Lower lobe of right lung (tissue), 2 donors: Measurements from ENCODE around the gene SEMA3E. TPM values are rescaled to one million over a fixed set of nuclear protein-coding genes. Genes with fewer than 3 reads are reported as not detected.

Experiments
- ATAC-seq, 2 donors: fragments of 200-7000 bp; cut with Tn5 transposase; one replicate each; pipeline ENCODE4 v1.9.1; 2020 to 2022; ENCODE audit warnings: mild to moderate bottlenecking in 2 of 2, moderate library complexity in 2 of 2
- DNase-seq: peaks from one replicate; pipeline ENCODE4 v3.0.0-alpha.2; 2020
- H3K27ac ChIP-seq: fragments of 200-600 bp; one replicate; pipeline ENCODE4 v1.8.0; 2022
- H3K27me3 ChIP-seq: fragments of 200-600 bp; one replicate; pipeline ENCODE4 v1.8.0; 2022; ENCODE audit warnings: low read depth
- H3K36me3 ChIP-seq: fragments of 200-600 bp; one replicate; pipeline ENCODE4 v1.8.0; 2022; ENCODE audit warnings: mild to moderate bottlenecking
- H3K4me1 ChIP-seq: fragments of 200-600 bp; one replicate; pipeline ENCODE4 v1.8.0; 2022
- H3K4me3 ChIP-seq: fragments of 200-600 bp; one replicate; pipeline ENCODE4 v1.8.0; 2022; ENCODE audit warnings: mild to moderate bottlenecking
- H3K9me3 ChIP-seq: fragments of 200-600 bp; one replicate; pipeline ENCODE4 v1.8.0; 2022
- CTCF ChIP-seq: fragments of 200-600 bp; IDR thresholded peaks from one replicate; pipeline ENCODE4 v1.8.0; 2022; ENCODE audit warnings: antibody characterized with exemption, mild to moderate bottlenecking
- intact Hi-C: fragments of 100-400 bp; cut with DNase I; formaldehyde crosslinking; loops from one replicate; pipeline ENCODE4 v1.11.0; 2022
- total RNA-seq: library from RNA; stranded (reverse); fragmentation: NEBNext Ultra II Directional; extraction: Animal tissue kit (Norgen Biotek cat#: 25700); gene quantifications from one replicate; pipeline ENCODE4 v1.2.1, GENCODE V29; 2021
- donor health status: DM: no; HTN: yes; CAD: no; lungs with severe emphysema.

Gene SEMA3E
- total RNA-seq, 1 donor from 2014 or later = 8.8 TPM

GRCh38 chr7:83388436-83388835, 260.5 kb downstream of the SEMA3E start:
- TF ChIP-seq CTCF = no peak
- ATAC-seq (no peak), DNase-seq (no peak)
- intact Hi-C loops = no loop called here
- Histone ChIP-seq H3K4me1 (no peaks in the 10 kb centered on the region), H3K9me3 (no peaks in the 10 kb centered on the region), H3K4me3 (no peak overlapping the region), H3K27me3 (no peaks in the 10 kb centered on the region), H3K27ac (no peak overlapping the region), H3K36me3 (no peaks in the 10 kb centered on the region)

- no peaks in the 10 kb centered on the region for H3K27me3 ChIP-seq
- intact Hi-C loops = no loop called here
Observed at GRCh38 chr7:83366629-83367028, 282.3 kb downstream of the SEMA3E start.

GRCh38 chr7:83365746-83366145, 283.2 kb downstream of the SEMA3E start:
- no peak for ATAC-seq
- Histone ChIP-seq H3K27me3 (no peaks in the 10 kb centered on the region), H3K27ac (no peak overlapping the region), H3K4me1 (no peaks in the 10 kb centered on the region), H3K36me3 (no peaks in the 10 kb centered on the region), H3K9me3 (no peaks in the 10 kb centered on the region), H3K4me3 (no peak overlapping the region)
- DNase-seq = no peak
- intact Hi-C loops = no loop called here
- no peak for TF ChIP-seq CTCF

More at GRCh38 chr7:83366629-83367028, 282.3 kb downstream of the SEMA3E start:
- Histone ChIP-seq H3K27ac (no peak overlapping the region), H3K9me3 (no peaks in the 10 kb centered on the region), H3K36me3 (no peaks in the 10 kb centered on the region), H3K4me3 (no peak overlapping the region), H3K4me1 (no peaks in the 10 kb centered on the region)
- TF ChIP-seq CTCF = no peak
- no peak for ATAC-seq
- DNase-seq = no peak

GRCh38 chr7:83362871-83363550, 285.9 kb downstream of the SEMA3E start:
- intact Hi-C loops = no loop called here
- H3K27ac ChIP-seq = no peak overlapping the region

GRCh38 chr7:83359108-83359507, 289.8 kb downstream of the SEMA3E start:
- no peaks in the 10 kb centered on the region for H3K9me3 ChIP-seq
- DNase-seq (no peak), ATAC-seq (no peak)
- H3K4me1 ChIP-seq = no peaks in the 10 kb centered on the region
- intact Hi-C loops = no loop called here
- TF ChIP-seq CTCF = no peak
- H3K27me3 ChIP-seq = no peaks in the 10 kb centered on the region
- no peak overlapping the region for H3K4me3 ChIP-seq
- H3K27ac ChIP-seq = no peak overlapping the region
- no peaks in the 10 kb centered on the region for H3K36me3 ChIP-seq

More at GRCh38 chr7:83362871-83363550, 285.9 kb downstream of the SEMA3E start:
- Histone ChIP-seq H3K4me3 (no peak overlapping the region), H3K27me3 (no peaks in the 10 kb centered on the region), H3K4me1 (no peaks in the 10 kb centered on the region), H3K9me3 (no peaks in the 10 kb centered on the region), H3K36me3 (no peaks in the 10 kb centered on the region)
- ATAC-seq (no peak), DNase-seq (no peak)
- no peak for TF ChIP-seq CTCF
